ENCODE measurements around the gene TSHZ2. TPM values are rescaled to one million over a fixed set of nuclear protein-coding genes. Genes with fewer than 3 reads are reported as not detected.

TSHZ2 gene
- total RNA-seq, 3 donors from 2014 or later (not counting 1 experiment from before 2014, with no cell fraction given): 1.8 to 1.9 TPM; not detected in 1

- Mint-ChIP-seq H3K4me3 (no peak overlapping the region), H3K36me3 (no peaks in the 10 kb centered on the region), H3K9me3 (no peaks in the 10 kb centered on the region), H3K27ac (no peak overlapping the region), H3K4me1 (no peaks in the 10 kb centered on the region), H3K27me3 (ENCODE audit: low read depth in 2 of 2) (peaks cover 0 to 3% of the 10 kb centered on the region in 2 donors)
- no peaks in the 10 kb centered on the region for H3K27me3 ChIP-seq (ENCODE audit: control insufficient read depth, insufficient read depth, low read length)
- no peaks in the 10 kb centered on the region for H3K9me3 ChIP-seq (ENCODE audit: control insufficient read depth, insufficient read depth, low read length)
- TF ChIP-seq, protein P1, sequence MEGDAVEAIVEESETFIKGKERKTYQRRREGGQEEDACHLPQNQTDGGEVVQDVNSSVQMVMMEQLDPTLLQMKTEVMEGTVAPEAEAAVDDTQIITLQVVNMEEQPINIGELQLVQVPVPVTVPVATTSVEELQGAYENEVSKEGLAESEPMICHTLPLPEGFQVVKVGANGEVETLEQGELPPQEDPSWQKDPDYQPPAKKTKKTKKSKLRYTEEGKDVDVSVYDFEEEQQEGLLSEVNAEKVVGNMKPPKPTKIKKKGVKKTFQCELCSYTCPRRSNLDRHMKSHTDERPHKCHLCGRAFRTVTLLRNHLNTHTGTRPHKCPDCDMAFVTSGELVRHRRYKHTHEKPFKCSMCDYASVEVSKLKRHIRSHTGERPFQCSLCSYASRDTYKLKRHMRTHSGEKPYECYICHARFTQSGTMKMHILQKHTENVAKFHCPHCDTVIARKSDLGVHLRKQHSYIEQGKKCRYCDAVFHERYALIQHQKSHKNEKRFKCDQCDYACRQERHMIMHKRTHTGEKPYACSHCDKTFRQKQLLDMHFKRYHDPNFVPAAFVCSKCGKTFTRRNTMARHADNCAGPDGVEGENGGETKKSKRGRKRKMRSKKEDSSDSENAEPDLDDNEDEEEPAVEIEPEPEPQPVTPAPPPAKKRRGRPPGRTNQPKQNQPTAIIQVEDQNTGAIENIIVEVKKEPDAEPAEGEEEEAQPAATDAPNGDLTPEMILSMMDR (IDR thresholded peaks at IDR 0.05): no peak
- DNase-seq (no peak), ATAC-seq (no peak)
- intact Hi-C loops (cut with micrococcal nuclease): no loop called here
- WGBS (ENCODE audit: insufficient coverage): 84% methylated on average over 4 of the region's 4 CpGs
- no peaks in the 10 kb centered on the region for H3K36me3 ChIP-seq (ENCODE audit: control insufficient read depth, insufficient read depth, low read length)
- no peak overlapping the region for H3K4me3 ChIP-seq (ENCODE audit: low read length)
- no peaks in the 10 kb centered on the region for H3K4me1 ChIP-seq (ENCODE audit: control insufficient read depth, insufficient read depth, low read length)
- no peak overlapping the region for H3K27ac ChIP-seq (ENCODE audit: low read length)
Measured at GRCh38 chr20:53539516-53539915, 567.4 kb downstream of the TSHZ2 start.
